Measurements from ENCODE around the gene ANTXRL.
"Not testable (repeated sequence)": the region's sequence is repeated elsewhere in the genome, so short reads cannot be mapped to it uniquely, and the experiment has no call there.

ANTXRL gene

DNA sequence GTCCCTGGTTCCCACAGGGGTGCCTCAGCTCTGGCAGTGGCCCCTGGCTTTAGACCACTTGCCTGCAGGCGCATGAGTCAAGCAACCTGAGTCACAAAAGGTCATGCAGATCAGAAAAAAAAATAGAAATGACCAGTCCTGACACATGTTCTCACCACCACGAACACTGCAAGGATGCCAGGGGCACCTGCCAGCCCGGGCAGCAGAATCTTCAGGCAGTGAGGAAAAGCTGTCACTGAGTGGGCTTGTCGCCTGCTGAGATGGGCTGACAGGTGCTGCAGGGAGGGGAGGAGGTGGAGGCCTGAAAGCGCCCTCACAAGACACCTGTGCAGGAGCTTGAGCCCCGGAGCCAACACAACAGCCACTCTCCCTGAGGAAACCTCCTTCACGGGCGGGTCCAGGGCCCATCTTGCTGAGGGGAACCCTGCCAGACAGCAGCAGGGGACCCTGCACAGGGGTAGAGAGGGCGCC, 25.2 kb downstream of the ANTXRL start:
- DNase-seq; H3K27me3 ChIP-seq (replicated peaks in 2 of 5; ENCODE audit: control insufficient read depth in 4 of 5, insufficient read depth in 5 of 5, low read length in 4 of 5); H3K27ac ChIP-seq (ENCODE audit: insufficient read depth in 1 of 2, low read depth in 1 of 2, low read length in 2 of 2, poor library complexity in 1 of 2, severe bottlenecking in 2 of 2); CTCF ChIA-PET; H3K4me3 ChIP-seq (ENCODE audit: control insufficient read depth in 1 of 7, extremely low read depth in 1 of 7, insufficient read depth in 4 of 7, low read depth in 2 of 7, low read length in 6 of 7); POLR2A ChIA-PET; H3K4me1 ChIP-seq (ENCODE audit: control extremely low read depth in 1 of 4, control insufficient read depth in 4 of 4, insufficient read depth in 4 of 4, low read length in 3 of 4); H3K9me3 ChIP-seq (ENCODE audit: control extremely low read depth in 1 of 5, control insufficient read depth in 4 of 5, insufficient read depth in 2 of 5, low read depth in 1 of 5, low read length in 4 of 5); H3K36me3 ChIP-seq (ENCODE audit: control insufficient read depth in 4 of 4, insufficient read depth in 4 of 4, low read length in 3 of 4): not testable (repeated sequence)
- 67% methylated on average over 1 of the region's 9 CpGs for WGBS (ENCODE audit: insufficient coverage)

DNA sequence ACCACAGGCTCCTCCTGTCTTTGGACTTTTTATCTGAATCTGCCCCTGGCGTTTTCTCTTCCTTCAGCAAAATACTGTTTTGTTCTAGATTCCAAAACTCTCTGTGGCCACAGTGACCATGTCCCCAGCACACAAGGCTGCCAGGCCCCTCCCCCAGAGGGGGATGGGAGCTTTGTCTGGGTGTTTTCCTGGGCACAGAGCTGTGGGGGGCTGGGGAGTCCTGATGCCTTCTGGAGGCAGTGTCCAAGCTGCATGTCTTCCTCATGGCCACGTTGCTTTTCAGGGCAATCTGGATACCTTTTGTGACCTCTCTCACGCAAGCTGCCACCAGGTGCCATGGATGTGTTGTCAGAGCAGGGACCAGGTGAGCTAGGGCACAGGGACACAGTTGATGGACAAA, 26.2 kb downstream of the ANTXRL start:
- Histone ChIP-seq H3K4me3 (ENCODE audit: control insufficient read depth in 1 of 7, extremely low read depth in 1 of 7, insufficient read depth in 4 of 7, low read depth in 2 of 7, low read length in 6 of 7) (no peak overlapping the region), H3K4me1 (ENCODE audit: control extremely low read depth in 1 of 4, control insufficient read depth in 4 of 4, insufficient read depth in 4 of 4, low read length in 3 of 4) (no peaks in the 10 kb centered on the region), H3K27ac (ENCODE audit: insufficient read depth in 1 of 2, low read depth in 1 of 2, low read length in 2 of 2, poor library complexity in 1 of 2, severe bottlenecking in 2 of 2) (no peak overlapping the region), H3K27me3 (replicated peaks in 2 of 5; ENCODE audit: control insufficient read depth in 4 of 5, insufficient read depth in 5 of 5, low read length in 4 of 5) (no peaks in the 10 kb centered on the region), H3K9me3 (ENCODE audit: control extremely low read depth in 1 of 5, control insufficient read depth in 4 of 5, insufficient read depth in 2 of 5, low read depth in 1 of 5, low read length in 4 of 5) (no peaks in the 10 kb centered on the region), H3K36me3 (ENCODE audit: control insufficient read depth in 4 of 4, insufficient read depth in 4 of 4, low read length in 3 of 4) (no peaks in the 10 kb centered on the region)
- DNase-seq: no peak
- ChIA-PET POLR2A (no interaction called here), CTCF (no interaction called here)
- WGBS (ENCODE audit: insufficient coverage): 97% methylated on average over 3 of the region's 3 CpGs

DNA sequence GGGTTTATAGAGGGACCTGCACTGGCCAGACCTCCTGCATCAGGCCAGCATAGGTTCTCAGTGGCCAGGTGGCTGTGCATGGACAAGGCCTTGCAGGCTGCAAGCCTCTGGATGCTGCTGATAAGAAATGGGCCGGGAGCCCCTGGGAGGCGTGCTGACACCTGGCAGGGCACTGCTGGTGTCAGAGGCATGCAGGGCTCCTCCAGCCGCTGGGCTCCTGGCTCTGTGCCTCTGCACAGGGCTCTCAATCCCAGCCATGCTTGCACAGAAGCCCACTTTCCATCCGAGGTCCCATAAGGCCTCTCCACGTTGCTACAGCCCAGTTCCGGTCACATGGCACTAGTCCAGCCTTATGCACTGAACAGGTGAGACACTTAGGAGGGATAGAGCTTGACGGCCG, 27.3 kb downstream of the ANTXRL start:
- no peak overlapping the region for H3K4me3 ChIP-seq (ENCODE audit: control insufficient read depth in 1 of 7, extremely low read depth in 1 of 7, insufficient read depth in 4 of 7, low read depth in 2 of 7, low read length in 6 of 7)
- ChIA-PET CTCF (no interaction called here), POLR2A (no interaction called here)
- no peak for DNase-seq
- no peaks in the 10 kb centered on the region for H3K9me3 ChIP-seq (ENCODE audit: control extremely low read depth in 1 of 5, control insufficient read depth in 4 of 5, insufficient read depth in 2 of 5, low read depth in 1 of 5, low read length in 4 of 5)
- H3K4me1 ChIP-seq (ENCODE audit: control extremely low read depth in 1 of 4, control insufficient read depth in 4 of 4, insufficient read depth in 4 of 4, low read length in 3 of 4): no peaks in the 10 kb centered on the region
- no peaks in the 10 kb centered on the region for H3K36me3 ChIP-seq (ENCODE audit: control insufficient read depth in 4 of 4, insufficient read depth in 4 of 4, low read length in 3 of 4)
- H3K27ac ChIP-seq (ENCODE audit: insufficient read depth in 1 of 2, low read depth in 1 of 2, low read length in 2 of 2, poor library complexity in 1 of 2, severe bottlenecking in 2 of 2): no peak overlapping the region
- 99% methylated on average over 8 of the region's 8 CpGs for WGBS (ENCODE audit: insufficient coverage)
- H3K27me3 ChIP-seq (replicated peaks in 2 of 5; ENCODE audit: control insufficient read depth in 4 of 5, insufficient read depth in 5 of 5, low read length in 4 of 5): no peaks in the 10 kb centered on the region

DNA sequence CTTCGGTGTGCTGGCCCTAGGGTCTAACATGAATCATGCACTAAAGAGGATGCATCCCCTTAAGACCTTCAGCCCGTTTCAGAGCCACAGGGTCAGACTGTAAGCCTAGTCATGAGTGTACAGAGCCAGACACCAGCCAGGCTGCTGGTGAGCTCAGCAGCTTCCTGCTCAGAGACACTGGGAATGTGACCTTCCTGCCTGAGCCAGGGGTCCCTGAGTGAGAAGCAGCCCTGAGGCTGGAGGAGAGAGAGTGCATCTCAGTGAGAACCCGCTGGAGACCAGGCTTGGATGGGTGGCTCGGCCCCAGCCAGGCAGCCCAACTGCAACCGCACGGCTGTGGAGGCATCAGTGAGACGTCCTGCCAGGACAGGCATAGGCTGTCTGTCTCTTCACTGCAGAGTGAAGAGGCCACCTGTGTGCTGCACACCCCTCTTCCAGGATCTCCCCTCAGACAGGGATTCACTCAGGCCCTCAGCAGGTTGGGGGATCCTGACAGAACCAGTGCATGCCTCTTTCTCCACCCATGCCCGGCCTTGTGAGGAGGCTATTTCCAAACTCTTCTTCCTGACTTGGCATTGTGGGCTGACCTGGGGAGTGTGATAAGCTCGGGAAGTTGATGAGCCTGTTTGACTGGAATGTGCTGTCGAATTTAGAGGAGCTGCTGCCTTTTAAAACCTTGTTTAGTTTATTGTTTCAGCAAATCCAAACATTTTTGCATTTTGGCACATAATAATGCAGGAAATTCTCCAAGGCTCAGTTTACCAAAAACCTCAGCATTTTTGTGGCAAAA, 28.5 kb downstream of the ANTXRL start:
- CTCF ChIA-PET; H3K36me3 ChIP-seq (ENCODE audit: control insufficient read depth in 4 of 4, insufficient read depth in 4 of 4, low read length in 3 of 4); H3K27ac ChIP-seq (ENCODE audit: insufficient read depth in 1 of 2, low read depth in 1 of 2, low read length in 2 of 2, poor library complexity in 1 of 2, severe bottlenecking in 2 of 2); H3K27me3 ChIP-seq (replicated peaks in 2 of 5; ENCODE audit: control insufficient read depth in 4 of 5, insufficient read depth in 5 of 5, low read length in 4 of 5); H3K4me1 ChIP-seq (ENCODE audit: control extremely low read depth in 1 of 4, control insufficient read depth in 4 of 4, insufficient read depth in 4 of 4, low read length in 3 of 4); POLR2A ChIA-PET; DNase-seq; H3K4me3 ChIP-seq (ENCODE audit: control insufficient read depth in 1 of 7, extremely low read depth in 1 of 7, insufficient read depth in 4 of 7, low read depth in 2 of 7, low read length in 6 of 7); H3K9me3 ChIP-seq (ENCODE audit: control extremely low read depth in 1 of 5, control insufficient read depth in 4 of 5, insufficient read depth in 2 of 5, low read depth in 1 of 5, low read length in 4 of 5): not testable (repeated sequence)
- WGBS (ENCODE audit: insufficient coverage): 100% methylated on average over 3 of the region's 10 CpGs

DNA sequence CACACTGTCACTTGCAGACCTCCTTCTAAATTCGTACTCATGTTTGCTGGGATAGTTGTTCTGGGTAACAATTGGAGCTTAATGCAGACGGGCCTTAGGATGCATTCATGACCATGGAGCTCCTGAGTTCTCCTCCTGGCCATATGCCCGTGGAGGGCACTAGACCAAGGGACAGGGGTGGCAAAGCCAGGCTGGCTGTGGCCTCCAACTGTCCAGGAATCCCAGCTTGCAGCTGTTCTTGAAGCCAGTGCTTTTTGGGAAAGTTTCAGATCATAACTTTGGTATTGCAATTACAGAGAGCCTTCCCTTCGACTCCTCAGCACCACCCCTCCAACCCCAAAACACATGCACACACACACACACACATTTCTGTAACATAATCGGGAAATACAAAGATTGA, 30.6 kb downstream of the ANTXRL start:
- H3K27ac ChIP-seq (ENCODE audit: insufficient read depth in 1 of 2, low read depth in 1 of 2, low read length in 2 of 2, poor library complexity in 1 of 2, severe bottlenecking in 2 of 2): no peak overlapping the region
- ChIA-PET POLR2A (no interaction called here), CTCF (interaction anchor here (0.8 kb wide), 2 partner anchors 9 to 89 kb away, joined by 3 read pairs; no protein-coding TSS in a partner anchor)
- no peak overlapping the region for H3K4me3 ChIP-seq (ENCODE audit: control insufficient read depth in 1 of 7, extremely low read depth in 1 of 7, insufficient read depth in 4 of 7, low read depth in 2 of 7, low read length in 6 of 7)
- whole genome bisulfite sequencing (ENCODE audit: insufficient coverage): 100% methylated on average over 3 of the region's 5 CpGs
- H3K36me3 ChIP-seq (ENCODE audit: control insufficient read depth in 4 of 4, insufficient read depth in 4 of 4, low read length in 3 of 4): no peaks in the 10 kb centered on the region
- no peak for DNase-seq
- H3K4me1 ChIP-seq (ENCODE audit: control extremely low read depth in 1 of 4, control insufficient read depth in 4 of 4, insufficient read depth in 4 of 4, low read length in 3 of 4): no peaks in the 10 kb centered on the region
- peaks cover 0 to 3% (median 0%) of the 10 kb centered on the region in 5 experiments for H3K27me3 ChIP-seq (replicated peaks in 2 of 5; ENCODE audit: control insufficient read depth in 4 of 5, insufficient read depth in 5 of 5, low read length in 4 of 5)
- no peaks in the 10 kb centered on the region for H3K9me3 ChIP-seq (ENCODE audit: control extremely low read depth in 1 of 5, control insufficient read depth in 4 of 5, insufficient read depth in 2 of 5, low read depth in 1 of 5, low read length in 4 of 5)

DNA sequence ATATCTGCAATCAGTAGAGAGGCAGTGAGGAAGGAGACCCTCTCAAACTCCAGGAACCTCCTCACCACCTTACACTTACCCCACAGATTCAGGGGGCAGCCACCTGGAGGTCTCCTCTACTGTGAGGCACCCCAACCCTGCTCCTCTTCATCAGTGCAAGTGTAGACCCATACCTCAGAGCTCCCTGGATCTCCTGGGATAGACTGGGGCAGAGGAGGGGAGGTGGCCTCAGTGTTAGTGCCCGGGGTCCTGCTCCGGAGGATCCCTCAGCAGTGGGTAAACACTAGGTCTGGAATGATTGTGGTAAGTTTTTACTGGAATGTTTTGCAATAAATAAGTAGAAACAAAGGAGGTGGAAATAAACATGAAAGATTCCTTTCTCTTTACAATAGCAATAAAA, 31.1 kb downstream of the ANTXRL start:
- H3K27ac ChIP-seq (ENCODE audit: insufficient read depth in 1 of 2, low read depth in 1 of 2, low read length in 2 of 2, poor library complexity in 1 of 2, severe bottlenecking in 2 of 2): no peak overlapping the region
- H3K36me3 ChIP-seq (ENCODE audit: control insufficient read depth in 4 of 4, insufficient read depth in 4 of 4, low read length in 3 of 4): no peaks in the 10 kb centered on the region
- no peak for DNase-seq
- peaks cover 0 to 3% (median 0%) of the 10 kb centered on the region in 5 experiments for H3K27me3 ChIP-seq (replicated peaks in 2 of 5; ENCODE audit: control insufficient read depth in 4 of 5, insufficient read depth in 5 of 5, low read length in 4 of 5)
- ChIA-PET CTCF (interaction anchor here (0.8 kb wide), 1 partner anchor 9 kb away, joined by 3 read pairs; no protein-coding TSS in a partner anchor), POLR2A (no interaction called here)
- H3K4me1 ChIP-seq (ENCODE audit: control extremely low read depth in 1 of 4, control insufficient read depth in 4 of 4, insufficient read depth in 4 of 4, low read length in 3 of 4): no peaks in the 10 kb centered on the region
- no peak overlapping the region for H3K4me3 ChIP-seq (ENCODE audit: control insufficient read depth in 1 of 7, extremely low read depth in 1 of 7, insufficient read depth in 4 of 7, low read depth in 2 of 7, low read length in 6 of 7)
- WGBS (ENCODE audit: insufficient coverage): 100% methylated on average over 1 of the region's 2 CpGs
- H3K9me3 ChIP-seq (ENCODE audit: control extremely low read depth in 1 of 5, control insufficient read depth in 4 of 5, insufficient read depth in 2 of 5, low read depth in 1 of 5, low read length in 4 of 5): no peaks in the 10 kb centered on the region

DNA sequence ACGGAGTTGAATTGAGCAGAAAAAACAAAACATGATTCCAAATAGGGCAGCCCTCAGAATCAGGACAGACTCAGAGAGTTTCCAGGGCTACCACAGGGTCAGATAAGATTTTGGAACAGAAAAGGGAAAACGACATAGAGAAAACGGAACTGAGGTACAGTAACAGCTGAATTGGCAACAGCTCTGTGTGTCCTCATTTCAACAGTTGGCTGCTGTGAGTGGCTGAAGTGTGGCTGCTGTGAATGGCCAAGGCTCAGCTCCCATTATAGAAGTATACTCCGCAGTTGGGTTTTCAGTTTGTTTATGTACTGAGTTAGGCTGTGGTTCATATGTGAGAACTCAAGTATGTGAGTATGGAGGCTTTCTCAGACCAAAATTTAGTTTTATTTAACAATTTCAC, 32.0 kb downstream of the ANTXRL start:
- Histone ChIP-seq H3K4me1 (ENCODE audit: control extremely low read depth in 1 of 4, control insufficient read depth in 4 of 4, insufficient read depth in 4 of 4, low read length in 3 of 4) (no peaks in the 10 kb centered on the region), H3K4me3 (ENCODE audit: control insufficient read depth in 1 of 7, extremely low read depth in 1 of 7, insufficient read depth in 4 of 7, low read depth in 2 of 7, low read length in 6 of 7) (no peak overlapping the region), H3K27ac (ENCODE audit: insufficient read depth in 1 of 2, low read depth in 1 of 2, low read length in 2 of 2, poor library complexity in 1 of 2, severe bottlenecking in 2 of 2) (no peak overlapping the region), H3K27me3 (replicated peaks in 2 of 5; ENCODE audit: control insufficient read depth in 4 of 5, insufficient read depth in 5 of 5, low read length in 4 of 5) (peaks cover 0 to 5% (median 0%) of the 10 kb centered on the region in 5 experiments), H3K9me3 (ENCODE audit: control extremely low read depth in 1 of 5, control insufficient read depth in 4 of 5, insufficient read depth in 2 of 5, low read depth in 1 of 5, low read length in 4 of 5) (no peaks in the 10 kb centered on the region), H3K36me3 (ENCODE audit: control insufficient read depth in 4 of 4, insufficient read depth in 4 of 4, low read length in 3 of 4) (no peaks in the 10 kb centered on the region)
- POLR2A ChIA-PET: no interaction called here
- no peak for DNase-seq
- CTCF ChIA-PET: no interaction called here
- 97% methylated on average over 3 of the region's 4 CpGs for WGBS (ENCODE audit: insufficient coverage)

All from common myeloid progenitor, CD34-positive (primary cell).